SK-N-SH (cell line): ENCODE measurements around the gene TEAD1. TPM values are rescaled to one million over a fixed set of nuclear protein-coding genes. Genes with fewer than 3 reads are reported as not detected.

ENCODE experiments used
- CTCF ChIA-PET: fragments of 300-600, 350-600 bp; formaldehyde crosslinking; extraction: SDS; loops from one replicate; lab custom pipeline; 2021; lab: Yijun Ruan, JAX
- POLR2A ChIA-PET: fragments of 350-600 bp; sonication (Branson Sonifier 250); formaldehyde crosslinking; extraction: SDS; loops from one replicate; lab custom pipeline; 2020; ENCODE audit warnings: antibody characterized with exemption, inconsistent platforms; lab: Yijun Ruan, JAX
- DNase-seq: peaks from one replicate; pipeline ENCODE4 v3.0.0; 2012
- H2AFZ ChIP-seq: fragments of 200-600 bp; sonication (generic); 2 replicates; pipeline ENCODE4 v1.8.1; 2016; ENCODE audit warnings: antibody characterized with exemption, mild to moderate bottlenecking, low read depth
- H3F3A ChIP-seq: fragments of 200-600 bp; sonication (generic); replicated peaks from 2 replicates; pipeline ENCODE3; 2016; ENCODE audit warnings: antibody characterized with exemption, mild to moderate bottlenecking; ENCODE audit not compliant: insufficient read depth
- H3K27ac ChIP-seq, 2 experiments: fragments of 200-500 bp in 1 of 2; fragments of 200-600 bp in 1 of 2; sonication (Bioruptor generic) in 1 of 2; sonication (generic), shearing (Covaris generic) in 1 of 2; 2 replicates each; pipeline versions ENCODE4 v1.5.1 to v1.6.1; 2014 to 2016; ENCODE audit warnings: low read depth in 2 of 2, inconsistent platforms in 1 of 2, low read length in 1 of 2, mild to moderate bottlenecking in 1 of 2, mixed read lengths in 1 of 2
- H3K27me3 ChIP-seq: fragments of 200-600 bp; sonication (generic), shearing (Covaris generic); 2 replicates; pipeline ENCODE4 v1.6.1; 2016; ENCODE audit warnings: mixed run types; ENCODE audit not compliant: insufficient read depth
- H3K36me3 ChIP-seq, 2 experiments: fragments of 200-500 bp in 1 of 2; fragments of 200-600 bp in 1 of 2; sonication (Bioruptor generic) in 1 of 2; sonication (generic) in 1 of 2; replicated peaks in 1 of 2; 2 replicates each; pipeline versions ENCODE3 to v1.5.1; 2014 to 2016; ENCODE audit warnings: low read length in 1 of 2, mild to moderate bottlenecking in 1 of 2; ENCODE audit not compliant: insufficient read depth in 2 of 2, control insufficient read depth in 1 of 2
- H3K4me1 ChIP-seq, 2 experiments: fragments of 200-500 bp in 1 of 2; fragments of 200-600 bp in 1 of 2; sonication (Bioruptor generic) in 1 of 2; sonication (generic), shearing (Covaris generic) in 1 of 2; 2 replicates each; pipeline versions ENCODE4 v1.5.1 to v1.6.1; 2014 to 2016; ENCODE audit warnings: low read depth in 1 of 2, low read length in 1 of 2, mixed run types in 1 of 2; ENCODE audit not compliant: insufficient read depth in 2 of 2, control insufficient read depth in 1 of 2
- H3K4me2 ChIP-seq: fragments of 200-600 bp; sonication (generic), shearing (Covaris generic); 2 replicates; pipeline ENCODE4 v1.6.1; 2017; ENCODE audit warnings: mixed run types
- H3K4me3 ChIP-seq, 2 experiments: fragments of 200-500 bp in 1 of 2; fragments of 200-600 bp in 1 of 2; sonication (Bioruptor generic) in 1 of 2; sonication (generic), shearing (Covaris generic) in 1 of 2; 2 replicates each; pipeline versions ENCODE4 v1.5.1 to v1.8.1; 2014 to 2016; ENCODE audit warnings: low read depth in 2 of 2, inconsistent platforms in 1 of 2, low read length in 1 of 2, mild to moderate bottlenecking in 1 of 2, mixed read lengths in 1 of 2, moderate library complexity in 1 of 2
- H3K79me2 ChIP-seq: fragments of 200-600 bp; sonication (generic); 2 replicates; pipeline ENCODE4 v1.8.1; 2017; ENCODE audit warnings: mild to moderate bottlenecking; ENCODE audit not compliant: insufficient read depth
- H3K9ac ChIP-seq: fragments of 200-600 bp; sonication (generic); 2 replicates; pipeline ENCODE4 v1.6.1; 2017; ENCODE audit warnings: mixed run types
- H3K9me2 ChIP-seq: fragments of 200-600 bp; sonication (generic); 2 replicates; pipeline ENCODE4 v1.6.1; 2017; ENCODE audit warnings: mixed run types
- H3K9me3 ChIP-seq: fragments of 200-600 bp; sonication (generic); 2 replicates; pipeline ENCODE4 v1.6.1; 2017; ENCODE audit warnings: mixed run types, mild to moderate bottlenecking, moderate library complexity
- H4K20me1 ChIP-seq: fragments of 200-600 bp; sonication (generic); 2 replicates; pipeline ENCODE4 v1.6.1; 2017; ENCODE audit warnings: mild to moderate bottlenecking, mixed run types; ENCODE audit not compliant: insufficient read depth
- CHD2 ChIP-seq: fragments of 150-350 bp; IDR thresholded peaks from 2 replicates; pipeline ENCODE4 v1.6.1; 2018; ENCODE audit warnings: low read length; ENCODE audit not compliant: partially characterized antibody
- EZH2phosphoT487 ChIP-seq: fragments of 200-600 bp; sonication (generic); IDR thresholded peaks from 2 replicates; pipeline ENCODE4 v1.6.1; 2017; ENCODE audit warnings: low read depth, mixed run types, mild to moderate bottlenecking, antibody characterized with exemption, moderate library complexity, borderline replicate concordance
- GABPA ChIP-seq: IDR thresholded peaks from 2 replicates; pipeline ENCODE4 v1.4.0; 2012; ENCODE audit warnings: low read depth, mild to moderate bottlenecking
- JUND ChIP-seq: IDR thresholded peaks from 2 replicates; pipeline ENCODE4 v1.4.0; 2012
- MEF2A ChIP-seq: IDR thresholded peaks from 2 replicates; pipeline ENCODE4 v1.4.0; 2012; ENCODE audit warnings: low read depth, borderline replicate concordance
- MXI1 ChIP-seq: IDR thresholded peaks from 2 replicates; pipeline ENCODE4 v1.6.1; 2012; ENCODE audit warnings: mild to moderate bottlenecking, low read depth, low read length, improper control_type of control experiment
- NFIC ChIP-seq: IDR thresholded peaks from 2 replicates; pipeline ENCODE4 v1.4.0; 2012; ENCODE audit warnings: borderline replicate concordance
- PBX3 ChIP-seq: IDR thresholded peaks from 2 replicates; pipeline ENCODE4; 2012
- RAD21 ChIP-seq: IDR thresholded peaks from 2 replicates; pipeline ENCODE4 v1.6.1; 2012; ENCODE audit warnings: mild to moderate bottlenecking, low read length
- RFX5 ChIP-seq: IDR thresholded peaks from 2 replicates; pipeline ENCODE4 v1.6.1; 2012; ENCODE audit warnings: mild to moderate bottlenecking, improper control_type of control experiment, low read length
- RXRA ChIP-seq: IDR thresholded peaks from 2 replicates; pipeline ENCODE4 v1.4.0; 2012; ENCODE audit warnings: low read depth, mild to moderate bottlenecking, borderline replicate concordance
- SIN3A ChIP-seq: IDR thresholded peaks from 2 replicates; pipeline ENCODE4 v1.6.1; 2012; ENCODE audit warnings: low read depth, mild to moderate bottlenecking, low read length, moderate library complexity, borderline replicate concordance
- TAF1 ChIP-seq: IDR thresholded peaks from 2 replicates; pipeline ENCODE4 v1.6.1; 2012; ENCODE audit warnings: low read depth, mild to moderate bottlenecking, low read length, moderate library complexity, borderline replicate concordance
- TCF12 ChIP-seq: IDR thresholded peaks from 2 replicates; pipeline ENCODE4 v1.4.0; 2012
- TEAD4 ChIP-seq: IDR thresholded peaks from 2 replicates; pipeline ENCODE4 v1.4.0; 2012; ENCODE audit warnings: mild to moderate bottlenecking, borderline replicate concordance; ENCODE audit not compliant: insufficient read depth
- YY1 ChIP-seq: IDR thresholded peaks from 2 replicates; pipeline ENCODE4 v1.4.0; 2012; ENCODE audit warnings: low read depth, mild to moderate bottlenecking
- WGBS: methylation state at CpG from one replicate; pipeline ENCODE4 v1.1.6; 2017; ENCODE audit warnings: low lambda C conversion rate; 5-methylcytosine and 5-hydroxymethylcytosine counted together
- polyA plus RNA-seq, 3 experiments: library from polyadenylated mRNA; depleted of rRNA; stranded (reverse); fragments of >200 nt; gene quantifications; 2 replicates each; pipeline ENCODE4 v1.2.3, GENCODE V29; 2012
- TF ChIP-seq, protein P1 (sequence below): IDR thresholded peaks from 2 replicates; pipeline ENCODE4 v1.6.1; 2012; ENCODE audit warnings: mild to moderate bottlenecking, low read depth, low read length, moderate library complexity
- TF ChIP-seq, protein P2 (sequence below): IDR thresholded peaks from 2 replicates; pipeline ENCODE4 v1.4.0; 2012; ENCODE audit warnings: low read depth

Gene TEAD1
- polyA plus RNA-seq, 1 of the 3 experiments (the other 2 are of a cell fraction): 31.2 TPM

DNA sequence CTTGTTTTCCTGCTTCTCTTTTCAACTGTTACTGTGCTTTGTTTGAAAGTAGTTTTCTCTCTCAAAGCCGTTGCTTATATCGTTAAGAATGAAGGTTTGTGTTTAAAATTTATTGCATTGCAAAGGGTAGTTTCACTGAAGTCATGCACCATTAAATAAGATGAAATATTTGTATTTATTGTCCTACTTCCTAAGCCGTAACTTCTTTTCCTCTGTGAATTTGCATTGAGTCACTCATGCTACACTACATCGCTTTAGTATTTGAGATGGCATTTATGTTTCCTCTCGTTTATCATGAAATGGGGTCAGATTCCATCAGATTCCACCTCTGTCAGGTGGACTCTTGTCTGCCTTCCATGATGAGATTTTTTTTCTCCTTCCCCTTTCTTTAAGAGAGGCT is 269.1 kb downstream of the TEAD1 start:
- Histone ChIP-seq H3K9ac (no peak overlapping the region), H3K4me1 (no peaks in the 10 kb centered on the region), H4K20me1 (no peaks in the 10 kb centered on the region), H3K4me3 (no peak overlapping the region), H3F3A (peaks cover 13% of the 10 kb centered on the region), H2AFZ (no peak overlapping the region), H3K79me2 (no peaks in the 10 kb centered on the region), H3K36me3 (peaks cover 68% of the 10 kb centered on the region in 2 experiments), H3K4me2 (no peak overlapping the region), H3K9me3 (peaks cover 10% of the 10 kb centered on the region; the same call in 1 of the 2 replicates), H3K9me2 (no peaks in the 10 kb centered on the region), H3K27ac (no peak overlapping the region), H3K27me3 (no peaks in the 10 kb centered on the region)
- ChIA-PET CTCF (no interaction called here), POLR2A (no interaction called here)
- no peak for TF ChIP-seq MEF2A
- no peak for TF ChIP-seq TAF1
- TF ChIP-seq JUND: no peak
- TF ChIP-seq RFX5: no peak
- no peak for TF ChIP-seq SIN3A
- no peak for TF ChIP-seq PBX3
- no peak for DNase-seq
- WGBS: 96% methylated on average over 5 of the region's 5 CpGs

DNA sequence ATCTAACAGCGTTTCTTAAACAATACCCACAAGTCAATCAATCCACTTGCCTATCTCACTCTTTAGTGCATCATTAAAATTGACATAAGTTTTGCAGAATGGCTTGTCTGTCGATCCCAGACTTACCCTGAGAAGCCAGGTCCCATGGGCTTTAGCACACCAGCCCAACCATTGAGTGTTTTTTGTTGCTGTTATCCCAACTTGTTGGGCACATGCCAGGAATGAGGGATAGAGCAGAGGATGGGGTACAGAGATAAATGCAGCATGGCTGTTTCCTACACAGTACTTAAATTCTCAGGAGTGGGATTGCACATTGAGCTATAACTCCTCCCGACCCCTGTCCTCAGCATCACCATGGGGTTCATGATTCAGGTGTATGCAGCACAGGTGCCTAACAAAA is 270.7 kb downstream of the TEAD1 start:
- ChIA-PET CTCF (interaction anchor here (0.9 to 2.1 kb wide), 4 partner anchors 13 to 238 kb away, joined by 3 to 5 read pairs (median 4); no protein-coding TSS in a partner anchor), POLR2A (no interaction called here)
- H3K9me2 ChIP-seq: no peaks in the 10 kb centered on the region
- TF ChIP-seq RXRA (no peak), EZH2phosphoT487 (no peak), SIN3A (no peak), MXI1 (no peak), TEAD4 (no peak), RAD21 (no peak), CHD2 (no peak), NFIC (no peak), GABPA (no peak), MEF2A (no peak), YY1 (no peak), TCF12 (no peak)
- TF ChIP-seq, protein P1, sequence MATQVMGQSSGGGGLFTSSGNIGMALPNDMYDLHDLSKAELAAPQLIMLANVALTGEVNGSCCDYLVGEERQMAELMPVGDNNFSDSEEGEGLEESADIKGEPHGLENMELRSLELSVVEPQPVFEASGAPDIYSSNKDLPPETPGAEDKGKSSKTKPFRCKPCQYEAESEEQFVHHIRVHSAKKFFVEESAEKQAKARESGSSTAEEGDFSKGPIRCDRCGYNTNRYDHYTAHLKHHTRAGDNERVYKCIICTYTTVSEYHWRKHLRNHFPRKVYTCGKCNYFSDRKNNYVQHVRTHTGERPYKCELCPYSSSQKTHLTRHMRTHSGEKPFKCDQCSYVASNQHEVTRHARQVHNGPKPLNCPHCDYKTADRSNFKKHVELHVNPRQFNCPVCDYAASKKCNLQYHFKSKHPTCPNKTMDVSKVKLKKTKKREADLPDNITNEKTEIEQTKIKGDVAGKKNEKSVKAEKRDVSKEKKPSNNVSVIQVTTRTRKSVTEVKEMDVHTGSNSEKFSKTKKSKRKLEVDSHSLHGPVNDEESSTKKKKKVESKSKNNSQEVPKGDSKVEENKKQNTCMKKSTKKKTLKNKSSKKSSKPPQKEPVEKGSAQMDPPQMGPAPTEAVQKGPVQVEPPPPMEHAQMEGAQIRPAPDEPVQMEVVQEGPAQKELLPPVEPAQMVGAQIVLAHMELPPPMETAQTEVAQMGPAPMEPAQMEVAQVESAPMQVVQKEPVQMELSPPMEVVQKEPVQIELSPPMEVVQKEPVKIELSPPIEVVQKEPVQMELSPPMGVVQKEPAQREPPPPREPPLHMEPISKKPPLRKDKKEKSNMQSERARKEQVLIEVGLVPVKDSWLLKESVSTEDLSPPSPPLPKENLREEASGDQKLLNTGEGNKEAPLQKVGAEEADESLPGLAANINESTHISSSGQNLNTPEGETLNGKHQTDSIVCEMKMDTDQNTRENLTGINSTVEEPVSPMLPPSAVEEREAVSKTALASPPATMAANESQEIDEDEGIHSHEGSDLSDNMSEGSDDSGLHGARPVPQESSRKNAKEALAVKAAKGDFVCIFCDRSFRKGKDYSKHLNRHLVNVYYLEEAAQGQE: no peak
- TF ChIP-seq, protein P2, sequence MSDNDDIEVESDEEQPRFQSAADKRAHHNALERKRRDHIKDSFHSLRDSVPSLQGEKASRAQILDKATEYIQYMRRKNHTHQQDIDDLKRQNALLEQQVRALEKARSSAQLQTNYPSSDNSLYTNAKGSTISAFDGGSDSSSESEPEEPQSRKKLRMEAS: no peak
- no peak for DNase-seq
- H3K4me1 ChIP-seq: no peaks in the 10 kb centered on the region
- H4K20me1 ChIP-seq: no peaks in the 10 kb centered on the region
- H2AFZ ChIP-seq: no peak overlapping the region
- H3K36me3 ChIP-seq: peaks cover 52% of the 10 kb centered on the region in 2 experiments
- H3K9me3 ChIP-seq: peaks cover 10% of the 10 kb centered on the region; the same call in 1 of the 2 replicates
- H3F3A ChIP-seq: peaks cover 23% of the 10 kb centered on the region
- no peak overlapping the region for H3K4me2 ChIP-seq
- no peak overlapping the region for H3K27ac ChIP-seq
- H3K79me2 ChIP-seq: no peaks in the 10 kb centered on the region
- H3K4me3 ChIP-seq: no peak overlapping the region
- WGBS: 90% methylated on average over 3 of the region's 3 CpGs
- H3K9ac ChIP-seq: no peak overlapping the region
- H3K27me3 ChIP-seq: no peaks in the 10 kb centered on the region
